OCI-LY3 (cell line): Measurements from ENCODE around the gene UBE2N.
"Not testable (repeated sequence)": the region's sequence is repeated elsewhere in the genome, so short reads cannot be mapped to it uniquely, and the experiment has no call there.

Source experiments
- H2AFZ ChIP-seq: fragments of 200-600, 300-600 bp; shearing (Covaris generic); 2 replicates; pipeline ENCODE4 v1.6.0; 2014; ENCODE audit warnings: antibody characterized with exemption, low read depth, low read length
- H3K27ac ChIP-seq: fragments of 200-600, 300-600 bp; sonication (generic); 2 replicates; pipeline ENCODE4 v1.5.1; 2014; ENCODE audit warnings: mild to moderate bottlenecking, low read length, moderate library complexity, mixed read lengths
- H3K27me3 ChIP-seq: fragments of 200-600, 300-600 bp; sonication (generic); 2 replicates; pipeline ENCODE4 v1.6.1; 2014; ENCODE audit warnings: low read depth, low read length, mixed read lengths
- H3K36me3 ChIP-seq: fragments of 200-600, 300-600 bp; sonication (generic); replicated peaks from 2 replicates; pipeline ENCODE3; 2014; ENCODE audit warnings: low read depth, low read length, mixed read lengths
- H3K4me1 ChIP-seq: fragments of 300-600, 200-600 bp; sonication (generic); 2 replicates; pipeline ENCODE4 v1.6.1; 2014; ENCODE audit warnings: low read length, mixed read lengths
- H3K4me2 ChIP-seq: fragments of 200-600, 300-600 bp; sonication (generic); 2 replicates; pipeline ENCODE4 v1.6.1; 2014; ENCODE audit warnings: low read length, mixed read lengths
- H3K4me3 ChIP-seq: fragments of 300-600, 200-600 bp; sonication (generic); 2 replicates; pipeline ENCODE4 v1.5.1; 2014; ENCODE audit warnings: antibody characterized with exemption, mild to moderate bottlenecking, low read length, moderate library complexity
- H3K79me2 ChIP-seq: fragments of 300-600, 200-600 bp; shearing (Covaris generic); 2 replicates; pipeline ENCODE4 v1.6.1; 2014; ENCODE audit warnings: mild to moderate bottlenecking, low read length, mixed read lengths
- H3K9ac ChIP-seq: fragments of 300-600, 200-600 bp; shearing (Covaris generic); 2 replicates; pipeline ENCODE4 v1.6.0; 2014; ENCODE audit warnings: mild to moderate bottlenecking, low read length, moderate library complexity
- H3K9me3 ChIP-seq: fragments of 200-600, 300-600 bp; shearing (Covaris generic); 2 replicates; pipeline ENCODE4 v1.6.1; 2014; ENCODE audit warnings: low read length, mixed read lengths; ENCODE audit not compliant: insufficient read depth
- H4K20me1 ChIP-seq: fragments of 200-600, 300-600 bp; sonication (generic); 2 replicates; pipeline ENCODE4 v1.6.1; 2016; ENCODE audit warnings: low read length, mixed read lengths; ENCODE audit not compliant: insufficient read depth
- CTCF ChIP-seq: fragments of 200-600, 300-600 bp; sonication (generic); IDR thresholded peaks from 2 replicates; pipeline ENCODE4 v1.5.1; 2014; ENCODE audit warnings: antibody characterized with exemption, low read length, low read depth
- EZH2phosphoT487 ChIP-seq: fragments of 200-600 bp; shearing (Covaris generic); IDR thresholded peaks from 2 replicates; pipeline ENCODE4 v1.6.1; 2018; ENCODE audit warnings: antibody characterized with exemption, mixed run types, low read depth

The UBE2N gene

GRCh38 chr12:93393425-93393824 lies 48.3 kb downstream of the UBE2N start:
- Histone ChIP-seq H4K20me1 (peaks cover 10% of the 10 kb centered on the region), H3K36me3 (peaks cover 8% of the 10 kb centered on the region), H3K4me2 (no peak overlapping the region), H3K27ac (no peak overlapping the region), H3K27me3 (no peaks in the 10 kb centered on the region), H3K4me1 (peaks cover 22% of the 10 kb centered on the region), H3K9ac (no peak overlapping the region), H3K4me3 (no peak overlapping the region), H2AFZ (no peak overlapping the region), H3K9me3 (no peaks in the 10 kb centered on the region), H3K79me2 (peaks cover 37% of the 10 kb centered on the region)
- TF ChIP-seq CTCF (no peak), EZH2phosphoT487 (no peak)

- H3K36me3 ChIP-seq = peaks cover 3% of the 10 kb centered on the region
- TF ChIP-seq EZH2phosphoT487 (no peak), CTCF (no peak)
- peaks cover 21% of the 10 kb centered on the region for H4K20me1 ChIP-seq
- no peak overlapping the region for H3K4me3 ChIP-seq
- H3K9me3 ChIP-seq = no peaks in the 10 kb centered on the region
- no peak overlapping the region for H3K4me2 ChIP-seq
- no peaks in the 10 kb centered on the region for H3K27me3 ChIP-seq
- H3K27ac ChIP-seq = no peak overlapping the region
- H2AFZ ChIP-seq = no peak overlapping the region
- no peak overlapping the region for H3K9ac ChIP-seq
- H3K4me1 ChIP-seq = peaks cover 22% of the 10 kb centered on the region
- peaks cover 58% of the 10 kb centered on the region for H3K79me2 ChIP-seq
Observed at GRCh38 chr12:93390549-93391297, 51.0 kb downstream of the UBE2N start.

DNA sequence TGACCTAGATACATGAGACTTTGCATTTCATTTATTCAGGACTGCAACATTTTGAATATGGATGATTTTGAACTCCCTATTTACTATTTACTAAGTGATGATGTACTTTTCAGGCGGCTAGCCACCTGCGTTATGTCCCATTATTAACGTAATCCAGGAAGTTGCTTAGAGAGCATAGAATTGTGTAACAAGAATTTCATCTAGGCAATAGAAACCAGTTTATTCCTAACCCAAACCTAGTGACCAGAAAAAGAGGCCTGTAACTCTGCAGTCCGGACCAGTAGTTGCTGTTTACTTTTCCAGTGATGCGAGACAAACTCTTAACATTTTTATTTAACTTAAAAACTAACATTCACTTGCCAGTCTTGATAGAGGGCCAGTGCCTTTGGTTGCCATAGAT lies 51.7 kb downstream of the UBE2N start:
- H3K9ac ChIP-seq = no peak overlapping the region
- no peak overlapping the region for H2AFZ ChIP-seq
- no peak overlapping the region for H3K27ac ChIP-seq
- H3K36me3 ChIP-seq = peaks cover 3% of the 10 kb centered on the region
- H4K20me1 ChIP-seq = peaks cover 23% of the 10 kb centered on the region
- H3K27me3 ChIP-seq = no peaks in the 10 kb centered on the region
- H3K4me2 ChIP-seq = no peak overlapping the region
- H3K79me2 ChIP-seq = peaks cover 64% of the 10 kb centered on the region
- H3K4me3 ChIP-seq = no peak overlapping the region
- peaks cover 22% of the 10 kb centered on the region for H3K4me1 ChIP-seq
- no peaks in the 10 kb centered on the region for H3K9me3 ChIP-seq
- no peak for TF ChIP-seq CTCF
- no peak for TF ChIP-seq EZH2phosphoT487

- Histone ChIP-seq H3K4me2 (no peak overlapping the region), H3K4me1 (peaks cover 22% of the 10 kb centered on the region), H3K9me3 (no peaks in the 10 kb centered on the region), H3K36me3 (peaks cover 3% of the 10 kb centered on the region), H2AFZ (no peak overlapping the region), H3K27me3 (no peaks in the 10 kb centered on the region), H3K79me2 (peaks cover 75% of the 10 kb centered on the region), H3K9ac (no peak overlapping the region), H3K4me3 (no peak overlapping the region), H4K20me1 (peaks cover 27% of the 10 kb centered on the region), H3K27ac (no peak overlapping the region)
- TF ChIP-seq CTCF (no peak), EZH2phosphoT487 (no peak)
Observed at GRCh38 chr12:93387780-93388179, 54.0 kb downstream of the UBE2N start.

GRCh38 chr12:93381976-93382437 lies 59.7 kb downstream of the UBE2N start:
- Histone ChIP-seq H3K4me1 (peaks cover 21% of the 10 kb centered on the region), H3K79me2 (peaks cover 74% of the 10 kb centered on the region), H4K20me1 (peaks cover 32% of the 10 kb centered on the region)
- not testable (repeated sequence) for H3K9ac ChIP-seq, H3K4me2 ChIP-seq, H3K9me3 ChIP-seq, H3K27ac ChIP-seq, H3K27me3 ChIP-seq, H2AFZ ChIP-seq, H3K4me3 ChIP-seq, H3K36me3 ChIP-seq
